Stimulated activated CD4-positive, alpha-beta T cell treated with anti-CD3 and anti-CD28 coated beads, Interleukin-4, amount 100 ng/mL, for 1 hour (primary cell): ENCODE results near the gene CCR4.
"Not testable (repeated sequence)": the region's sequence is repeated elsewhere in the genome, so short reads cannot be mapped to it uniquely, and the experiment has no call there.

ENCODE experiments used
- DNase-seq: peaks from one replicate; pipeline ENCODE4 v3.0.0-alpha.2; 2020

The CCR4 gene

DNA sequence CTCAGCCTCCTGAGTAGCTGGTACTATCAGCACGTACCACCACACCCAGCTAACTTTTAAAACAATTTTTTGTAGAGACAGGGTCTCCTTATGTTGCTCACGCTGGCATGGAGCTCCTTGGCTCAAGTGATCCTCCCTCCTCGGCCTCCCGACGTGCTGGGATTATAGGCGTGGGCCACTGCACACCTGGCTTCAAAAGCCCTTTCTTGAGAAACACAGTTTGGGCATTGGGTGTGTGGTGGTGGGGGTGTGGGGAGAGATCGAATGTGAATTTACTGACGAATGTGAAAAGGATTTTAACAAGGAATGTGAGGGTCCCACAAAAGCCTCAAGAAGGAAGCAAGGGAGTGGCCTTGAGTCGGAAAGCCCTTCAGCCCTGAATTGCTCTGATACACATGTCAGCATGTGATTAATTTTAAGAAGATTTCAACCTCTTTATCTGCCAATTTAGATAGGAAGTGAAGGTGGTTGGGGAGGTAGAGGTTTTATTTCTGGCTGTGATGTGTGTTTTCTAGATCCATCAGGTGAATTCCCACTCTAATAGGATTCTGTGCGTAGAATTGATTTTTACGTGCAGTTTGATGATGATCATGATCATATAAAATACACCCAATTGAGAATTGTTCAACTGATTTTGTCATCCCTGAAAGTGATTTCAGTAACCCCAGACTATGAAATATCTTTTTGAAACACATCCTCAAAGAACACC, 1.1 kb downstream of the CCR4 start:
- no peak for DNase-seq

DNA sequence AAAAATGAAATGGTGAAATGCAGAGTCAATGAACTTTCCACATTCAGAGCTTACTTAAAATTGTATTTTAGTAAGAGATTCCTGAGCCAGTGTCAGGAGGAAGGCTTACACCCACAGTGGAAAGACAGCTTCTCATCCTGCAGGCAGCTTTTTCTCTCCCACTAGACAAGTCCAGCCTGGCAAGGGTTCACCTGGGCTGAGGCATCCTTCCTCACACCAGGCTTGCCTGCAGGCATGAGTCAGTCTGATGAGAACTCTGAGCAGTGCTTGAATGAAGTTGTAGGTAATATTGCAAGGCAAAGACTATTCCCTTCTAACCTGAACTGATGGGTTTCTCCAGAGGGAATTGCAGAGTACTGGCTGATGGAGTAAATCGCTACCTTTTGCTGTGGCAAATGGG, 3.1 kb downstream of the CCR4 start:
- DNase-seq: no peak

DNA sequence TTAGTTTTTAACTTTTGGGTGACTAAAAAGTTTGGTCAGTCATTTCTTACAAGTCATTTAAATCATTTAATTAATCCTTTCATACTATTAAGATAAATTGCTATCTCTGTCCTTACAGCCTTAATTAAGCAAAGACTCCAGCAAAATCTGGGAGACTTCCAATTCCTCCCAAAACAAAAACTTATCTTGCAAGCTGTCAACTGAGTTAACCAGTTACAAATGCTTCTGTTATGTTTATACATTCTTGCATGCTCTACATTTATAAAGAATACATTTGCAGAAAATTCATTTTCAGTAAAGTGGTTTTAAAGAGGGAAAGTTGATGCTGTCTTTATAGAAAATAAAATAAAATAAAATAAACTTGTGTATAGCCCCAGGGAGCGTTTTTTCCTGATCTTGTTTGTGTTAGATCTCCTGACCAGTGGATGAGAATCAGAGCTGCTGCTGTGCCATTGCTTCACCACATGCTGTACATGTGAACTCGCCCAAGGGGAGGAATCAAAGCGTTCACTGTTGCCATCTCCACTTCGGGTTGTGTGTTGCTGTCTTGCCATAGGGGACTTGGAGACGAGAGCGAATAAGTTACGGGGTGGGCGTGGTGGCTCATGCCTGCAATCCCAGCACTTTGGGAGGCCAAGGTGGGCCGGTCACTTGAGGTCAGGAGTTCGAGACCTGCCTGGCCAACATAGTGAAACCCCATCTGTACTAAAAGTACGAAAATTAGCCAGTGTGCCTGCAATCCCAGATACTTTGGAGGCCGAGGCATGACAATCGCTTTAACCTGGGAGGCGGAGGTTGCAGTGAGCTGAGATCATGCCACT, 5.5 kb downstream of the CCR4 start:
- DNase-seq: no peak

DNA sequence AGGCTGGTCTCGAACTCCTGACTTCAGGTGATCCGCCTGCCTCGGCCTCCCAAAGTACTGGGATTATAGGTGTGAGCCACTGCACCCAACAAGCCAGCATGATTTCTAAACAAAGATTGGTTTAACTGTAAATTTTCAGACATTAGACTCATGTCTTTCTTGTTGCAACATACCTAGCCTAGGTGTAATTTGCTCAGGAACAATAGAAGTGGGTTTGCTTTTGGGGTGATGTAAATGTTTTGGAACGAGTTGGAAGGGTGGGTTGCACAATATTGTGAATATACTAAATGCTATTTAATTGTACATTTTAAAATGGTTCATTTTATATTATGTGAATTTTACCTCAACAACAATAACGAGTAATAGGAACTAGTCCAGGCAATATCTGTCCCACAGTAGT, 7.1 kb downstream of the CCR4 start:
- no peak for DNase-seq

DNA sequence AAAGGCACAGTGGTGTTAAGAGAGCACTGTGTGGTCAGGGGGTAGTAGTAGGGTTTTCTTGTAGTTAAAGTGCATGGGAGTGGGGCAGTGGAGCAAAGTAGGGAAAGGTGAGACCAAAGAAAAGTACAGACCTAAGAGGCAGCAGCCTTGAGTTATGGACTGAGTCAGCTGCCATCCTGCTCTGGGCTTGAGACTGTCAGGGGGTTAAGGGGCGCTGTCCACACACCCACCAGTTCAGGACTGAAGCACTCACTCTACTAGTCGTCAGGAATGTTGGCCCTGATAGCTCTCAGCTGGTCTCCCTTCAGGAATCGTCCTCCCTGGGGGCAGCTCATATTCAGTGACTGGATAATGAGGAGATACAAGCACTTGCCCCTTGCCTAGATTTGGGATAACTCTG, 7.9 kb downstream of the CCR4 start:
- no peak for DNase-seq

DNA sequence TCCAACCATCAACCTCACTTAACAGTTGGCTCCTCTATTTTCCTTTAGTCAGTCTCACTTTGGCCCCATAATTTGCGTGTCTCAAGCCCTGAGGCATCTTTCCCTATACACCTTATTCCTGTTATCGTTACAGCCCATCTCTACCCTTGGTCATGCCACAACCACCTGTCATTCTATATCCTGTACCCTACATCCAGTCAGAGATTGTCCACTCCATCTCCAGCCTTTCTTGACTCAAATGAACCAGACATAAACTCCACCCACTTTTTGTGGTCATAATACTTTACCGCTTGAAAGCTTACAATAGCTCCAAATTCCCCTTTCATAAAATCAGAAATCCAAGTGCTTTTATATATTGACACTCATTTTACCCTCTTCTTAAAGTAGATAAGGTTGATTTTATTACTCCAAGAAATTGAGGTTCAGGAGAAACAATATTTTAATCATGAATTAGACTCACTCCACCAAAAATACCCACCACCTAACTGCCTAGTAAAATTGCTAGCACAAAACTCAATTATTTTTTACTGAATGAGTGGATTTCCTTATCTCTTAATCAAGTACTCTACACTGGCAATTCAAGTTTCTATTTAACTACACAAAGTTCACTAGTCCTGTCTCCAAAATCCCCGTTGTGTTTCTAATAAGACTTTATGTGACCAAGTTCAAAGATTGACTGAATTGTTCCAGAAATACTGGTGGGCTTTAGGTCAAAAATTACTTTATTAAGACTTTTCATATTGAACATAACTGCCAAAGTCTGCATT, 9.1 kb downstream of the CCR4 start:
- DNase-seq: no peak

DNA sequence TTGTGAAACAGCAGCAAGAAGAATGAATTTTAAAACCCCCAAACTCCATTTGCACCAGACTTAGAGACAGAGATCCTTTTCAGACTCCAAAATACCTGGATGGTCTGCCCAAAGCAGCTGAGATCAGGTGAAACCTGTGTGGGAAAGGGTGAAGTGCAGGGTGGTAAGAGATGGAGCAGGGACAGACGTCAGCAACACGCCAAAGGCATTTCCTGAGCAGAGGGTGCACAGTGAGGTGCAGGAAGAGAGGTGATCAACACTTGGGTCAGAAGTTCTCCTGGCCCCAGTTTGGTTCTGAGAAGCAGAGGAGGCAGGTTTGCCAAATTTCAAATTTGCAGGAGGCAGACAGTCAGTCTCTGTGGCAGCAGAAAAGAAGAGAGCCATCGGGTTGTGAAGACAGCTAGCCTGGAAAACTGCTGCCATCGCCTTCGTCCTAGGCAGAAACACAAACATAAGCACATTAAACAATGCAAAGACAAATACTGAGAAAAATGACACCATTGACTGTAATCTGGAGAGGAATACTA, 9.8 kb downstream of the CCR4 start:
- no peak for DNase-seq

DNA sequence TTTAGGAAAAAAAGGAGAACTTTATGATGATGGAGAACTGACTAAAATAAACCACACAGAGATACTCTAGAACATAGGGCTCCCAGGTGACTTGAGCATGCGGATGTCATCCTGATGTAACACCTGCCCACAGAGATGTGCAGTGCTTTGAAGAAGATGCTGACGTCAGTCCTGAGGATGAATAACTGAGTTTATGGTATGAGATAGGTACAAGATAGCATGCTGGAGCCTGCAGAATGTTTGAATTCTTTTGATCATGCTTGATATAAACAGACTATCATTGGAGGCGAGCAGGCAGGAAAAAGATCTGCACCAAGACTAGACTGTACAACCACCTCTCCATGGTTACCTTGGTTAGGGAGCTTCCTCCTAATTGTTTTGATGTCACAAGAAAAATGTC, 12.4 kb downstream of the CCR4 start:
- DNase-seq: no peak

DNA sequence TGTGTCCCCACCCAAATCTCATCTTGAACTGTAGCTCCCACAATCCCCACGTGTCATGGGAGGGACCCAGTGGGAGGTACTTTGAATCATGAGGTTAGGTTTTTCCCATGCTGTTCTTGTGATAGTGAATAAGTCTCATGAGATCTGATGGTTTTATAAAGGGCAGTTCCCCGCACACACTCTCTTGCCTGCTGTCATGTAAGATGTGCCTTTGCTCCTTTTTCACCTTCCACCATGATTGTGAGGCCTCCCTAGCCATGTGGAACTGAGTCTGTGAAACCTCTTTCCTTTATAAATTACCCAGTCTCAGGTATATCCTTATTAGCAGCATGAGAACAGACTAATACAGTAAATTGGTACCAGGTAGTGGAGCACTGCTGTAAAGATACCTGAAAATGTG, 13.3 kb downstream of the CCR4 start:
- DNase-seq: not testable (repeated sequence)

DNA sequence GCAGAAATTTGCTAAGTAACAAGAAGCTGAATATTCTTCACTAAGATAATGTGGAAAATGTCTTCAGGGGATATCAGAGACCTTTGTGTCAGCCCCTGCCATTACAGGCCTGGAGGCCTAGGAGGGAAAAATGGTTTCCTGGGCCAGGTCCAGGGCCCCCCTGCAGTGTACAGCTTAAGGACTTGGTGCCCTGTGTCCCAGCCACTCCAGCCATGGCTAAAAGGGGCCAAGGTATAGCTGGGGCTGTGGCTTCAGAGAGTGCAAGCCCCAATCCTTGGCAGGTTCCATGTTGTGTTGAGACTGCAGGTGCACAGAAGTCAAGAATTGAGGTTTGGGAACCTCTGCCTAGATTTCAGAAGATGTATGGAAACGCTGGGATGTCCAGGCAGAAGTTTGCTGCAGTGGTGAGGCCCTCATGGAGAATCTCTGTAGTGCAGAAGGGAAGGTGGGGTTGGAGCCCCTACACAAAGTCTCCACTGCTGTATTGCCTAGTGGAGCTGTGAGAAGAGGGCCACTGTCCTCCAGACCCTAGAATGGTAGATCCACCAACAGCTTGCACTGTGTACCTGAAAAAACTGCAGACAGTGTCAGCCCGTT, 14.3 kb downstream of the CCR4 start:
- not testable (repeated sequence) for DNase-seq

DNA sequence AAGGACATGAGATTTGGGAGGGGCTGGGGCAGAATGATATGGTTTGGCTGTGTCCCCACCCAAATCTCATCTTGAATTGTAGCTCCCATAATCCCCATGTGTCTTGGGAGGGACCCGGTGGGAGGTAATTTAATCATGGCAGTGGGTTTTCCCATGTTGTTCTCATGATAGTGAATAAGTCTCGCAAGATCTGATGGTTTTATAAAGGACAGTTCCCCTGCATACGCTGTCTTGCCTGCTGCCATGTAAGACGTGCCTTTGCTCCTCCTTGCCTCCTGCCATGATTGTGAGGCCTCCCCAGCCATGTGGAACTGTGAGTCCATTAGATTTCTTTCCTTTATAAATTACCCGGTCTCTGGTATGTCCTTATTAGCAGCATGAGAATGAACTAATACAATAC, 15.2 kb downstream of the CCR4 start:
- DNase-seq: not testable (repeated sequence)

DNA sequence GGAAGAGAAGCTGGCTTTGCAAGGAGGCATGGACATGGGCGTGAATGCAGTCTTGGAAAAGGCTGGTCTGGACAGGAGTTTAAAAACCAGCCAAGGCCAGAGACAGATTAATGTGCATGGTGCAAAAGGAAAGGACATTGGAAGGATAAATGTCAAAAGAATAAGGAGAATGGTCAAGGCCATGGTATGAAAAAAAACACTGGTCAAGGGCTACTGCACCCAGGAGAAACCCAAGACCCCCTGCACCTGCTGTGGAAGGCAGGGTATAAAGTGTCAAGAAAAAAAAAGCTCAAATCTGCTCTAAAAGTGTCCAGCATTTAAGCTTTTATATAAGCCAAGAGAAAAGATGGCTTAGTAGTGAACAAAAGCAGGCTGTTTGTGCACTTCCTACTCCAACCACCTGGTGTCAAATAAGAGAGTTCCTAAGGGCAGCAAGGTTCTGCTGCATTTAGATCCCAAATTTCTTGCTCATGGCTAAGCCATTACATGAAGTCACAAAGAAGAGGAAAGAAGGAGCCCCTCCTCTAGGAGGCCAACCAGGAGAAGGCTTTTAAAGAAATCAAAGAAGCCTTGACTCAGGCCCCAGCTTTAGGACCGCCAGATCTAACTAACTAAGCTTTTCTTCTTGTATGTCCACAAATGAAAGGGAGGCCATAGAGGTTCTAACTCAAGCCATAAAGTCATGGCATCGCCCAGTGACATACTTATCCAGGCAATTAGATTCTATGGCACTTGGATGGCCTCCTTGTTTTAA, 16.9 kb downstream of the CCR4 start:
- no peak for DNase-seq

DNA sequence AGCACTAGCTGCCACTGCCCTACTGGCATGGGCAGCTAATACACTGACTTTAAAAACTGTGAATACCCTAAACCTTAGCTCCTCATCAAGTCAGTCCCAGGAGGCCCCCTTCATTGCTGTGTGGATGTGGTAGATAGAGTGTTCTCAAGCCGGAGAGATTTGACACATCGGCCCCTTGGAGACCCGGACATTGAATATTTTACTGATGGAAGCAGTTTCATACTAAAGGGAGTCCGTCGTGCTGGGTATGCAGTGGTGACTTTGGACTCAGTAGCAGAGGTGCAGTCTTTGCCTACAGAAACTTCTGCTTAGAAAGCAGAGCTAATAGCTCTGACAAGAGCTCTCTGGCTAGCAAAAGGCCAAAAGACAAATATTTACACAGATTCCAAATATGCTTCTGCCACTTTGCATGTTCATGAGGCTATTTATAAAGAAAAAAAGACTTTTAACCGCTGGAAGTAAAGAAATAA, 17.5 kb downstream of the CCR4 start:
- no peak for DNase-seq

DNA sequence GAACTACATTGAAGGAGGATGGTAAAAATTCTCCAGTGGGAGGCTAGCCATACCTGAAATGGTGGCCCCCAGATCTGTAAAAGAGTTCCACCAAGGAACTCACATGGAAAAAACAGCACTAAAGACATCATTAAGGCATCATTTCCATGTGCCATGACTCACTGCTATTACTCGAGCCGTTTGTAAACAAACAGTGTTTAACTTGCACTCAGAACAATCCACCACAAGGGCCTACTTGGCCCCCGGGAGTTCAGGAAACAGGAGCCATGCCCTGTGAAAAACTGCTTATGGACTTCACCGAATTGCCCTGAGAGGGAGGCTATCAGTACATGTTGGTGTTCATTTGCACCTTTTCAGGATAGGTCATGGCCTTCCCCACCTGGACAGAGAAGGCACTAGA, 18.2 kb downstream of the CCR4 start:
- DNase-seq: no peak

DNA sequence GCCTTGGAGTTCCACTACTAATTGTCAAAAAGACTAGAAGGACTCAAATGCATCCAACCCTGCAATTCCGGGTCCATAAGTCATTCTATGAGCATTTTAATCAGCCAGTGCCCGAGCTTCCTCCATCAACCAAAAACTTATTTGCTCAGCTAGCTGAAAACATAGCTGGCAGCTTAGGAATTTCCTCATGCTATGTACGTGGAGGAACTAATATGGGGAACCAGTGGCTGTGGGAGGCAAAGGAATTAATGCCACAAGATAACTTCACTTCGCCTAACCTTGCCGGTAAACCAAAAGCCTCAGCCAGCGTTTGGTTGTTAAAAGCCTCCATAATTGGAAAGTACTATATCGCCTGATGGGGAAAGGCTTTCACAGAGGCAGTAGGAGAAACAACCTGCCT, 19.8 kb downstream of the CCR4 start:
- not testable (repeated sequence) for DNase-seq

DNA sequence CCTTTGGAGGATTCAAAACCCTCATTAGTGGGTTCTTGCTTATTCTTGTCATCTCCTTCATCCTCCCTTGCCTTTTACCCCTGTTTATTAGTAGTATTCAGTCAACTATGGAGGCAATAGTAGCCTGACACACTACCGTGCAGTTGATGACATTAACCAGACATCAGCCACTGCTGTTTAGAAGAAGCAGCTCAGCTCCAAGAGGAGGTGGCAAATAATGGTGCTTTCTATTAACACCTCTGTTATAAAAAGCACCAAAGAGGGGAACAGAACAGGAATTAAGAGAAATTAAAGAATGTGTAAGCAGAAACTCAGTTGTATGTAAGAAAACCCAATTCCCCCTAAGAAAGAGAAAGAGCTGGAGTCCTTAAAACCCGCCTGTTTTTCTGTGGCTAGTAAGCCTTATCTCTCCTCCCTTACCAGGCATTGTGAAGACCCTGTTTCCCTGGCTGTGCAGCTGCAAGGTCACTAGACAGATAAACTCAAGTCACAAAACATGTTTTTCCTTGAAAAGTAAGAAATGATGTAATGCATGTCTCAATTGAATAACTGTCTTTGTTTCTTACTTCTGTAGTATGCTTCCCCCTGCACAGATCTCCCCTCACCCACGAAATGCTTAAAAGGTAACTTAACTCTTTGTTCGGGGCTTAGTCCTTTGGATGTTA, 21.2 kb downstream of the CCR4 start:
- no peak for DNase-seq

DNA sequence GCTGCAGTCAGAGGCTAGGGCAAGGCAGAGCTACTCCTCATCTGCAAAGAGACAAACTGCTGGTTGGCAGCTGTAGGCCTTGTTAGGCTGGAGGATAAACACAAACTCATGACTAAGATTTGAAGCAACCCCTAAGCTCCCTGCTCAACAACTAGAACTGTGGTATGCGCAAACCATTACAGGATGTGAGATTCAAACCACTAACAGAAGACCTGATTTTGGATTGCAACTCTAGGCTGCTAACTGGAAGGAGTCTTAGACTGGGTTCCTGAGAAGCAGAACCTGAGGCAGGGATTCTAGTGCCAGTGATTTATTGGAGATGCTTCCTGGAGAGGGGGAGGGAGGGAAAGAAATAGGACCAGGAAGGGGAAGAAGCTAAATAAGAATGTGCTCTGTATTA, 22.5 kb downstream of the CCR4 start:
- no peak for DNase-seq

DNA sequence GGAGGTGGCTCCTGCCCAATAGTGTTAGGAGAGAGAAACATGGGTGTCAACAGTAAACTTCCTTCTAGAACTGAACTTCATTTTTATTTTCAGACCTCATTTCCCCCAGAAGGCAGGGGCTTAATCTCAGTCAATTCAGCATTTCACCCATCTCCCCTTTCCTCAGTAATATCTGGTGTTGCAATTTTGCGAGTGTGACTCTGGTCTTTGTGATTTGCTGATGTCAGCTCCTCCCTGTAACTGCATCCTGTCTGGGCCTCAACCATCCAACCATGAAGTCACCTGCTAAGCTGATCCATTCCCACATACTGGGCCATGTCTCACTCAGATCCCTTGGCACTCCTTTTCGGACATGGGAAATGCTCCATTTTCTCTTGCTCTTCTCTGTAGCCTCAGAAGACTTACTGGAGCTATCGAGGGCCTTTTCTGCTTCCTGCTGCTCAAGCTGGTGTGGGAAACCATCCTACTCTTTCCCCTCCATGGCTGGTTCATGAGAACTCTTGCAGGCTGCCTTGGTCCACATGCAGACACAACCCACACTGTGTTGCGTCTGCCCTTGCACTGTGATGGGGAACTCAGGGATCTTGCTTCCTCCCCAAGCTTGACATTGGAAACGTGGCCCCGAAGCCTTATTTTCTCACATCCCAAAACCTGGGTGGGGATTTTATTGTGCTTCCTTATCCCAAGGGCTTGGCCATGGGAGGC, 24.6 kb downstream of the CCR4 start:
- no peak for DNase-seq

DNA sequence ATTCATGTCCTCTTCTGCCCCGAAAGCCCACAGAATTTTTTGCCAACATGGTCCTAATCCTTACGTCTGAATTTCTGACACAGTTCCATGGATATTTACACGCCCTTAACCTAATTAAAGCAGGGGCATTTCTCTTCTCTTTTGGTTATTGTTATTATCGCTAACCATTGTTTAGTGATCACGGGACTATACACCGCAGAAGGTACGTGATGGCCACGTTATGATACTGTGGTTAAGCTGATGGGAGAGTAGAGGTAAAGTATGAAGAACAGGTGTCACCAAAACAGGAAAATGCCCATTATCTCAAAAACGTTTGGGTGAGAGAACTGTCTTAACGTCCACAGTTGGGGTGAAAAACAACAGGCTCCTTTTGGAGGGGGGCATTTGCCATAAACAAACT, 26.4 kb downstream of the CCR4 start:
- DNase-seq: no peak

DNA sequence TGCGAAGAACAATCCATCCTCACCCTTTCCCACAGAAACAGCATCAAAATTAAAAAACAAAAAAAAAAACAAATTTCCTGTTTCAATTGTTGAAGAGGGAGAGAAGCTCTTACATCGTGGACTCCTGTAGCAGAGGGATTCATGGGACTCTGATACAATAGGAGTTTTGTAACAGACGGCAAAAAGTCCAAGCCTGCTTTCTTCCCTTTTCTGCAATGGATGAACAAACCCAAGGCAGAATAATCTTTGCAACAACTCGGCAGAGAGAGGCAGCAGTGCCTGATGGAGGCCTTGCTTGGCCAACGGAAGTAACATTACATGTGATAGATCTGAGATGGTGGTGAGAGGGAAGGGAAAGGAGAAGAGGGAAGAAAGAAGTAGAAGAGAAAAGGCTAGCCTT, 26.9 kb downstream of the CCR4 start:
- no peak for DNase-seq

DNA sequence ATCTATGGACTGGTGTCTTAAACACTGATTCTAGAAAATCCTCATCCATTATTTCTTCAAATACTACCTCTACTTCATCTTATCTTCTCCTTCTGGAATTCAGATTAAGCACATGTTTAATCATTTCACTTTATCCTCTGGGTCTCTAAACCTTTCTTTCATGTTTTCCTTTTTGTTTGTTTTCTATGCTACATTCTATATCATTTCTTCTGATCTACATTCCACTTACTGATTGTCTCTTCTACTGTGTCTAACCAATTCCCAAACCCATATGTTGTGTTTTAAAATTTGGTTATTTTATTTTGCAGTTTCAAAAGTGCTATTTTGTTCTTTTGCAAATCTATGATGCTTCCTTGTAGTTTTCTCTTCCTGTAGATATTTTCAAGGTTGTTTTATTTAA, 31.7 kb downstream of the CCR4 start:
- no peak for DNase-seq
